ENCODE data around the gene NR3C1. TPM values are rescaled to one million over a fixed set of nuclear protein-coding genes. Genes with fewer than 3 reads are reported as not detected.

NR3C1 gene
- polyA plus RNA-seq, 1 donor (not counting 4 experiments of a cell fraction or from before 2014, with no cell fraction given): 30.7 TPM

DNA sequence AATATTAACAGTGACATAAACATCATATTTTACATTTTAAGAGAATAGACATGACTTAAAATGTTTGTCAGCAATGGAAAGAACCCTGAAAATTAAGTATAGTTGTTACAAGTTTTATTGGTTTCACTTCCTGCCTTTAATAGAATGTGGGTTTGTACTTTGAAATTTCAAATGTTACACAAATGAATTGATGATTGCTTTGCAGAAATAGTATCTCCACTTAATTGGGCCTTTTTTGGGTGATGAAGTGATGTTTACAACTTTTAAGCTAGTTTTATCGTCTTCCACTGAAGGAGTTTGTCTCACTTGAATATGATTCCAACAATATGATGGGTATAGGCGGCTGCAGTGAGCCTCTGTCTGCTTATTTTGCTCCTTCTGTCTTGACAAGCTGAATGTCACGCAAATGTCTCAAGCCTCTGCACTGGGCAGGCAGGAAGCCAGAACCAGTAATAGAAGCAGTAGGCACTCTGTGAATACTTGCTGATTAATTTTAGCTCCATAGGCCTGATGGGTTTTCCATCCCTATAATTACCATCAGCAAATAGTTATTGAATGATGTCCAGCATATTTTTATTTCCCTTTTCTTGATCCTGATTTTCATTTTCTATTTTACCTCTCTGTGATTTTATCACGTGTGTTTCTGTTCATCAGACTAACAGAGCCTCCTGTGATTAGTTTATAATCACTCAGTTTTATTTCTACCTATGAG lies 10.6 kb upstream of the NR3C1 start:
- H3K9me1 ChIP-seq (ENCODE audit: control insufficient read depth, extremely low read depth, insufficient read depth, low read length): no peaks in the 10 kb centered on the region
- TF ChIP-seq CTCF (optimal IDR thresholded peaks at IDR 0.05 in 1 of 3, IDR thresholded peaks at IDR 0.05 in 1 of 3, conservative IDR thresholded peaks at IDR 0.05 in 1 of 3; ENCODE audit: extremely low read depth in 1 of 3, insufficient read depth in 2 of 3, low read length in 3 of 3): no peak
- no peak for TF ChIP-seq EZH2 (IDR thresholded peaks at IDR 0.05; ENCODE audit: low read length)
- no peaks in the 10 kb centered on the region for H3K36me3 ChIP-seq (ENCODE audit: control insufficient read depth in 2 of 2, extremely low read depth in 1 of 2, insufficient read depth in 2 of 2, low read length in 2 of 2)
- H4K20me1 ChIP-seq (ENCODE audit: control insufficient read depth, extremely low read depth, insufficient read depth, low read length): no peaks in the 10 kb centered on the region
- no peak overlapping the region for H3K4me2 ChIP-seq (ENCODE audit: control insufficient read depth, extremely low read depth, insufficient read depth, low read depth, low read length)
- no peaks in the 10 kb centered on the region for H3K4me1 ChIP-seq (ENCODE audit: control insufficient read depth, extremely low read depth, insufficient read depth, low read length)
- no peak for DNase-seq (ENCODE audit: low read depth, low spot score)
- no peak overlapping the region for H2AFZ ChIP-seq (ENCODE audit: control insufficient read depth, low read length)
- H3K9ac ChIP-seq (ENCODE audit: control insufficient read depth, extremely low read depth, insufficient read depth, low read length): no peak overlapping the region
- no peaks in the 10 kb centered on the region for H3K27me3 ChIP-seq (ENCODE audit: control insufficient read depth, extremely low read depth, insufficient read depth, low read length)
- no peak for FAIRE-seq
- dilution Hi-C loops (cut with MboI; ENCODE audit: extremely low pct_ligation_motif_present, low sequenced_read_pairs): no loop called here
- H3K27ac ChIP-seq (ENCODE audit: control insufficient read depth, insufficient read depth, low read length): no peak overlapping the region
- H3K79me2 ChIP-seq (ENCODE audit: control insufficient read depth, insufficient read depth, low read length): no peaks in the 10 kb centered on the region
- H3K4me3 ChIP-seq (ENCODE audit: control insufficient read depth in 2 of 3, extremely low read depth in 1 of 3, insufficient read depth in 2 of 3, low read depth in 1 of 3, low read length in 3 of 3): no peak overlapping the region
- no peaks in the 10 kb centered on the region for H3K9me3 ChIP-seq (ENCODE audit: control insufficient read depth, low read depth, low read length)

DNA sequence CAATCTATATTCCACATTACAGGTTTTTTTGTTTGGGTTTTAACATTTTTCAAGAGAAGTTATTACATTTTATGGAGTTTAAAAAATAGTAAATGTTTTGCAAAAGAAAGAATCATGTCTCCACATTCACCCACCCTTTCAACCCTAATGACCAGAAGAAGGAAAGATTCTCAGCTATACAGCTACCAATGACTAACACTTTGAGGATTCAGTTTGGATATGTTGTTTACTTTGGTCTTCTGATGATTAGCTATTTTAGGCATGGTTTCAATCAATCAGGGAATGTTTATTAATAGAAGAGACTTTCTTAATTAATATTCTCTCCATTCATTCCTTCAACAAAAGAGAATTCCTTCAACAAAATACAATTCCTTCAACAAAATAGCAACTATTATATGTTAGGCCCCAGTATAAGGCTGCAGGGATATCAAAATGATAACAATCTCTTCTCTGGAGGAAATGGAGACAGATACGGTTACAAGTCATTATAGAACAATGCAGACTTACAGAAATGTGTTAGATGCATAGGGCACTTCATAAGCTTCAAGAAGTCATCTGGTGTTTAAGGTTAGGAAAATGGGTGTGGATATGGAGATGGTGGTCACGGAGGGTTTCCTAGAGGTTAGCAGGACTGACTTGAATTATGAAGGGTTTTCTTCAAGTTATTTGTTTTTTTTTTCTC lies 9.3 kb upstream of the NR3C1 start:
- DNase-seq (ENCODE audit: low read depth, low spot score): no peak

More for the DNA sequence above, 9.3 kb upstream of the NR3C1 start:
- Histone ChIP-seq H3K4me3 (ENCODE audit: control insufficient read depth in 2 of 3, extremely low read depth in 1 of 3, insufficient read depth in 2 of 3, low read depth in 1 of 3, low read length in 3 of 3) (no peak overlapping the region), H3K9me3 (ENCODE audit: control insufficient read depth, low read depth, low read length) (no peaks in the 10 kb centered on the region), H3K79me2 (ENCODE audit: control insufficient read depth, insufficient read depth, low read length) (no peaks in the 10 kb centered on the region), H3K36me3 (ENCODE audit: control insufficient read depth in 2 of 2, extremely low read depth in 1 of 2, insufficient read depth in 2 of 2, low read length in 2 of 2) (no peaks in the 10 kb centered on the region), H3K9me1 (ENCODE audit: control insufficient read depth, extremely low read depth, insufficient read depth, low read length) (no peaks in the 10 kb centered on the region), H3K27me3 (ENCODE audit: control insufficient read depth, extremely low read depth, insufficient read depth, low read length) (no peaks in the 10 kb centered on the region), H3K9ac (ENCODE audit: control insufficient read depth, extremely low read depth, insufficient read depth, low read length) (no peak overlapping the region), H4K20me1 (ENCODE audit: control insufficient read depth, extremely low read depth, insufficient read depth, low read length) (no peaks in the 10 kb centered on the region), H3K4me2 (ENCODE audit: control insufficient read depth, extremely low read depth, insufficient read depth, low read depth, low read length) (no peak overlapping the region), H2AFZ (ENCODE audit: control insufficient read depth, low read length) (no peak overlapping the region), H3K27ac (ENCODE audit: control insufficient read depth, insufficient read depth, low read length) (no peak overlapping the region), H3K4me1 (ENCODE audit: control insufficient read depth, extremely low read depth, insufficient read depth, low read length) (no peaks in the 10 kb centered on the region)
- dilution Hi-C loops (cut with MboI; ENCODE audit: extremely low pct_ligation_motif_present, low sequenced_read_pairs): no loop called here
- TF ChIP-seq EZH2 (IDR thresholded peaks at IDR 0.05; ENCODE audit: low read length): no peak
- no peak for FAIRE-seq

All from keratinocyte (primary cell).